MCF 10A (cell line): ENCODE data around the gene NDUFB7. TPM values are rescaled to one million over a fixed set of nuclear protein-coding genes. Genes with fewer than 3 reads are reported as not detected.
A peak's percentile ranks its signal among the peaks of the same experiment; 100 is the strongest.
"Not testable (repeated sequence)": the region's sequence is repeated elsewhere in the genome, so short reads cannot be mapped to it uniquely, and the experiment has no call there.

Experiments
- BruUV-seq: library from RNA; stranded (reverse); fragments of 400-500 nt; replicated peaks from 2 replicates; lab custom pipeline; 2021; lab: Mats Ljungman, UMichigan
- CTCF ChIA-PET: fragments of 300-600 bp; sonication (Branson Sonifier 250); formaldehyde crosslinking; extraction: SDS; loops from one replicate; lab custom pipeline; 2021; ENCODE audit warnings: antibody characterized with exemption, inconsistent platforms; lab: Yijun Ruan, JAX
- POLR2A ChIA-PET: fragments of 300-600, 350-650 bp; sonication (Branson Sonifier 250); formaldehyde crosslinking; extraction: SDS; loops from one replicate; lab custom pipeline; 2020; ENCODE audit warnings: antibody characterized with exemption, inconsistent platforms; lab: Yijun Ruan, JAX
- DNase-seq: peaks from one replicate; pipeline ENCODE4 v3.0.0-alpha.2; 2018; ENCODE audit not compliant: unreplicated experiment
- H3K27ac Mint-ChIP-seq: one replicate; pipeline ENCODE4 v1.8.0; 2022; ENCODE audit warnings: mild to moderate bottlenecking, low read depth, mixed read lengths; ENCODE audit not compliant: unreplicated experiment
- H3K27me3 Mint-ChIP-seq: one replicate; pipeline ENCODE4 v1.8.0; 2022; ENCODE audit warnings: mixed read lengths; ENCODE audit not compliant: insufficient read depth, unreplicated experiment
- H3K36me3 Mint-ChIP-seq: one replicate; pipeline ENCODE4 v1.8.0; 2022; ENCODE audit warnings: mild to moderate bottlenecking, moderate library complexity, mixed read lengths; ENCODE audit not compliant: insufficient read depth, unreplicated experiment
- H3K4me1 Mint-ChIP-seq: one replicate; pipeline ENCODE4 v1.8.0; 2022; ENCODE audit warnings: mixed read lengths; ENCODE audit not compliant: insufficient read depth, unreplicated experiment
- H3K4me3 Mint-ChIP-seq: one replicate; pipeline ENCODE4 v1.8.0; 2022; ENCODE audit warnings: mild to moderate bottlenecking, moderate library complexity, mixed read lengths; ENCODE audit not compliant: unreplicated experiment
- H3K9me3 Mint-ChIP-seq: one replicate; pipeline ENCODE4 v1.8.0; 2022; ENCODE audit warnings: mixed read lengths; ENCODE audit not compliant: unreplicated experiment
- CTCF ChIP-seq: fragments of 200-600 bp; IDR thresholded peaks from one replicate; pipeline ENCODE4 v1.8.0; 2022; ENCODE audit warnings: antibody characterized with exemption, mild to moderate bottlenecking; ENCODE audit not compliant: unreplicated experiment
- intact Hi-C: fragments of 100-400 bp; cut with micrococcal nuclease; formaldehyde crosslinking; loops from 2 replicates; pipeline ENCODE4 v1.14.1; 2022
- total RNA-seq: library from RNA; stranded (reverse); gene quantifications from 2 replicates; pipeline ENCODE4 v1.2.3, GENCODE V29; 2022

The NDUFB7 gene
- total RNA-seq, 1 experiment from 2014 or later = 153 TPM

DNA sequence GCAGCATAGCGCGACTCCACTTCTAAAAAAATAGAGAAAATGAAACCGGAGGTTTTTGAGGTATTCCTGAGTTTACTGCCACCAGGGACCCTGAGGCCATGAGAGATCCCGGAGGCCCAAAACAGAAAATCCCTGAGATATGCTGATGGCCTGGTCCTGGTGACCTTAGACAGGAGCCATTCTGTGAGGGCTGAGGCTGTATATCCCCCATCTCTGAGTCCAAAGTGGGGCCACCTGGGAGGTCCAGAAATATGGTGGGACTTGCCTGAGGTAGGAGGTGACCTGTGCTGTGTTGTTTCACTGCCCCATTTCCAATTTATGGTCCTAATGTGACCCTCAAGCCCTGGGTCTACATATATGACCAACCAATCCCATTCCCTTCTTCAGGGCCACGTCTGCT lies 12.5 kb upstream of the NDUFB7 start:
- CTCF ChIA-PET, H3K9me3 Mint-ChIP-seq, H3K27me3 Mint-ChIP-seq, H3K36me3 Mint-ChIP-seq, H3K27ac Mint-ChIP-seq, DNase-seq, H3K4me1 Mint-ChIP-seq, H3K4me3 Mint-ChIP-seq, intact Hi-C loops, POLR2A ChIA-PET, BruUV-seq: not testable (repeated sequence)

- Mint-ChIP-seq H3K27ac (no peak within 1 kb of the TSS), H3K36me3 (no peaks in the 10 kb centered on the region), H3K9me3 (no peaks in the 10 kb centered on the region), H3K4me1 (no peaks in the 10 kb centered on the region), H3K27me3 (no peaks in the 10 kb centered on the region), H3K4me3 (no peak within 1 kb of the TSS)
- BruUV-seq = no TSS peak
- TF ChIP-seq CTCF = no peak
- ChIA-PET POLR2A (no interaction called here), CTCF (no interaction called here)
- intact Hi-C loops = no loop called here
- no peak for DNase-seq
Observed at GRCh38 chr19:14582894-14583340, 11.1 kb upstream of the NDUFB7 start, which contains the start of gene CLEC17A. TSS of gene CLEC17A (plus strand) at chr19:14583084. CDS start at chr19:14583161, 77 bp downstream.

GRCh38 chr19:14580623-14581237 lies 8.9 kb upstream of the NDUFB7 start:
- no peaks in the 10 kb centered on the region for H3K4me1 Mint-ChIP-seq
- intact Hi-C loops = no loop called here
- CTCF ChIA-PET = interaction anchor here (1.0 kb wide), 2 partner anchors 100 to 205 kb away, joined by 3 read pairs; no protein-coding TSS in a partner anchor

GRCh38 chr19:14577885-14578427 lies 6.1 kb upstream of the NDUFB7 start:
- Mint-ChIP-seq H3K4me1 (peaks cover 5% of the 10 kb centered on the region), H3K36me3 (no peaks in the 10 kb centered on the region), H3K9me3 (no peaks in the 10 kb centered on the region), H3K4me3 (no peak overlapping the region), H3K27me3 (no peaks in the 10 kb centered on the region), H3K27ac (no peak overlapping the region)
- intact Hi-C loops = no loop called here
- no TSS peak for BruUV-seq
- ChIA-PET POLR2A (no interaction called here), CTCF (interaction anchor here (0.6 to 1.3 kb wide), 2 partner anchors 109 to 707 kb away, joined by 3 to 6 read pairs; no protein-coding TSS in a partner anchor)
- peak; percentile 13 for DNase-seq
- no peak for TF ChIP-seq CTCF

More at GRCh38 chr19:14580623-14581237, 8.9 kb upstream of the NDUFB7 start:
- no peak for TF ChIP-seq CTCF
- no TSS peak for BruUV-seq
- H3K27me3 Mint-ChIP-seq = no peaks in the 10 kb centered on the region
- no peak for DNase-seq
- no peak overlapping the region for H3K4me3 Mint-ChIP-seq
- H3K36me3 Mint-ChIP-seq = no peaks in the 10 kb centered on the region
- no peaks in the 10 kb centered on the region for H3K9me3 Mint-ChIP-seq
- POLR2A ChIA-PET = no interaction called here
- no peak overlapping the region for H3K27ac Mint-ChIP-seq
